ENCODE data around the gene HBP1. TPM values are rescaled to one million over a fixed set of nuclear protein-coding genes. Genes with fewer than 3 reads are reported as not detected.

Gene HBP1
- total RNA-seq, 2 donors from 2014 or later, result 51.8 to 69.8 TPM

GRCh38 chr7:107196834-107197610, 28.2 kb downstream of the HBP1 start:
- Histone ChIP-seq H3K27me3 (no peaks in the 10 kb centered on the region), H3K9me3 (no peaks in the 10 kb centered on the region), H3K4me1 (peaks cover 0 to 12% of the 10 kb centered on the region in 2 donors), H3K27ac (no peak overlapping the region), H3K4me3 (no peak overlapping the region), H3K36me3 (peaks cover 75% of the 10 kb centered on the region)
- DNase-seq (ENCODE audit: low spot score), result no peak
- TF ChIP-seq CTCF (IDR thresholded peaks at IDR 0.05), result no peak

- DNase-seq (ENCODE audit: low spot score), result no peak
- H3K36me3 ChIP-seq, result peaks cover 69% of the 10 kb centered on the region
- H3K27ac ChIP-seq, result peak overlapping the region in 1 of 2 donors; percentile 52
Observed at GRCh38 chr7:107201795-107202450, 33.1 kb downstream of the HBP1 start.

GRCh38 chr7:107203607-107204006, 34.8 kb downstream of the HBP1 start:
- peaks cover 55% of the 10 kb centered on the region for H3K36me3 ChIP-seq
- no peak for TF ChIP-seq CTCF (IDR thresholded peaks at IDR 0.05)
- no peak overlapping the region for H3K27ac ChIP-seq

More at GRCh38 chr7:107201795-107202450, 33.1 kb downstream of the HBP1 start:
- no peak overlapping the region for H3K4me3 ChIP-seq
- no peaks in the 10 kb centered on the region for H3K4me1 ChIP-seq
- no peaks in the 10 kb centered on the region for H3K9me3 ChIP-seq
- no peaks in the 10 kb centered on the region for H3K27me3 ChIP-seq
- peak; percentile 44 to 70 for TF ChIP-seq CTCF (IDR thresholded peaks at IDR 0.05)

GRCh38 chr7:107206136-107206535, 37.3 kb downstream of the HBP1 start:
- peak overlapping the region in 1 of 2 donors; percentile 82 for H3K27ac ChIP-seq
- no peak for TF ChIP-seq CTCF (IDR thresholded peaks at IDR 0.05)
- H3K9me3 ChIP-seq, result no peaks in the 10 kb centered on the region
- peaks cover 46% of the 10 kb centered on the region for H3K36me3 ChIP-seq
- no peak for DNase-seq (ENCODE audit: low spot score)
- H3K4me3 ChIP-seq, result no peak overlapping the region
- peaks cover 0 to 22% of the 10 kb centered on the region in 2 donors for H3K4me1 ChIP-seq
- no peaks in the 10 kb centered on the region for H3K27me3 ChIP-seq

More at GRCh38 chr7:107203607-107204006, 34.8 kb downstream of the HBP1 start:
- DNase-seq (ENCODE audit: low spot score), result no peak
- H3K27me3 ChIP-seq, result no peaks in the 10 kb centered on the region
- no peak overlapping the region for H3K4me3 ChIP-seq
- H3K9me3 ChIP-seq, result no peaks in the 10 kb centered on the region
- H3K4me1 ChIP-seq, result peaks cover 0 to 16% of the 10 kb centered on the region in 2 donors

- Histone ChIP-seq H3K4me1 (peaks cover 0 to 22% of the 10 kb centered on the region in 2 donors), H3K9me3 (no peaks in the 10 kb centered on the region), H3K27me3 (no peaks in the 10 kb centered on the region), H3K27ac (peak overlapping the region in 1 of 2 donors; percentile 82), H3K36me3 (peaks cover 41% of the 10 kb centered on the region), H3K4me3 (no peak overlapping the region)
- no peak for TF ChIP-seq CTCF (IDR thresholded peaks at IDR 0.05)
- DNase-seq (ENCODE audit: low spot score), result no peak
Observed at GRCh38 chr7:107206706-107207105, 37.9 kb downstream of the HBP1 start.

Measured in right atrium auricular region (tissue), 2 donors.